GM19240 (cell line): ENCODE results near the gene DSTN.
"Not testable (repeated sequence)": the region's sequence is repeated elsewhere in the genome, so short reads cannot be mapped to it uniquely, and the experiment has no call there.

Experiments
- DNase-seq: peaks from one replicate; pipeline ENCODE4 v3.0.0; 2011; ENCODE audit warnings: low spot score; ENCODE audit not compliant: insufficient read length

Gene DSTN

GRCh38 chr20:17648791-17649730, 79.2 kb downstream of the DSTN start:
- peak; percentile 54 for DNase-seq

GRCh38 chr20:17650301-17651128, 80.6 kb downstream of the DSTN start:
- DNase-seq, result no peak

DNA sequence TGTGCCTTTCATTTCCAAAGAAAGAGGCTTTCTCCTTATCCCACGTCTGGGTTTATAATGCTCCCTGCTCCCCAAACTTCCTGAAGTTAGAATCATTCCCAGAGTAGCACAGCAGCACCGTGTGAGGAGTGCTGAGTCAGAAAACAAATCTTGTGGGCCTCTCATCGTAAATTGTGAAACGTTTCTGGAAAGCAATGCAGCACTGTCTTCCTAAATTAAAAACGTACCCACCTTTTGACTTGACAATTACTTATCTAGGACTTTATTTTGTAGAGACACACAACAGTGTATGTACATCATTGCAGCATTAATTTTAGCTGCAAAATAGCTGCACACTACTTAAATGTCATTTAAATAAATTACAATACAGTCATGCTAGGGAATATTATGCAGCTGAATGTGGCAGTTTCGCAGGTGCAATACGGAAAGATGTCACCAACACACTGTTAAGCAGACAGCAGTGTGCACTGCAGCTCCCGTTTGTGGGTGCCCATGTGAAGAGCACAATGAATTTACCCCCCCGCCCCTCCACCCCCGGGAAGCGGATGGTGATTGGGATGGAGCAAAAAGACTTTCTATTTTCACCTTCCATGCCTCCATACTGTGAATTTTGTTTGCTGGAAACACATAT, 81.4 kb downstream of the DSTN start:
- no peak for DNase-seq

DNA sequence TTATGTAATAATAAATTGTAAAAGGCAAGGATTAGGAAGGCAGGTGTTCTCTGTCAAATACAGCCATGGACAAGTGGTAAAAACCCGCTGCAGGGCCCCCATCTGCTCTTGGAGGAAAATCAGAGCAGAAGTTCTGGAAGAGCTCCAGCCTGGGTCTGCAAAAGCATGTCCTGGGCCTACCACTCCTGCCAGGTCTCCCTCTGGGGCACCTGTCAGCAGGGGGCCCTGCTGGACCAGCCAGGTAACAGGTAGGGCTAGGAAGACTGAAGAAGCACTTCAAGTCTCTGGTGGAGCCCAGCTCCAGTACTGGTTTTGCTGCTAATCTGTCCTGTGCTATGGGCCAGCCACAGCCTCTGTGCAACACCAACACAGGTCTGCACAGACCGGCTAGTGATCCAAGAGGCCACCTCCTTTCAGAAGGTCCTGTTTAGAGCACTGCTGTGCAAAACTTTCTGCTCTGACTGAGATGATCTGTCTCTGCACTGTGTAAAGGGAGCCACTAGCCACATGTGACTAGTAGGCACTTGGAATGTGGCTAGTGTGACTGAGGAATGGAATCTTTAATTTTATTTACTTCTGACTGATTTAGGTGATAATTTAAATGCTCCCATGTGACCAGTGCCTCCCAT, 82.0 kb downstream of the DSTN start:
- no peak for DNase-seq

GRCh38 chr20:17652411-17652810, 82.5 kb downstream of the DSTN start:
- DNase-seq, result no peak

DNA sequence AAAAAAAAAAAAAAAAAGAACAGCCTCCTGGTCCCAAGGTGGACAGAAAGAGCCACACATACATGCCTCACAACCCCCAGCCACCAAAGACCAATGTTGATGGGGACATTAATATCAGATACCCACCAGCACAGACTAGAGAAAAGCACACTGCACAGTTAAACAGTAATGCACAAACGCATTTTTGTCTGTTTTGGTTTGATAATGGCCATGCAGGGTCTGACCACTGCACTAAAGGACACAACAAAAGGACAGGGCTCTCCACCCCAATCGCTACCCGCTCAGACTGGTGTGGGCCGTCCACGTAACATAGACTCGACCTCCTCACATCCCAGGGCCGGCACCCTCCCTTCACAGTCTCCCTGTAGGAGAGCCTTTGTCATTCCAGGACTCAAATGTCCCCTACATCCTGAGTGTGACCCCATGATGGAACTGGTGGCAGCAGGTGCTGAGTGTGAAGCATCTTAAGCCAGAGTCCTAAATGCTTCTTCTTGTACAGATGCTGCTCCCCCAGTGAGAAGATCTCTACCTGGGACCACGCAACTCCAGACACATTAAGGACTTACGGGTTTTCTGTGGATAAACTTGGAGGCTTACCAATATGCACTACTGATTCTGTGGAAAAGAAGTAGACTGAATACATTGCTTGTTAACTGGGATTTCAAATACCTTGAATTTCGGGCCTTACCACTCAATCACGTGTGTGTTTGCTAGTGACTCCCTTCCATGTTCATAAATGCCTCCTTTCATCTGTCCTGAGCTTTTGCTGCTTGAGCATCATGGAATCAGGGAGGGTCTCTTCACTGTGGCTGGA, 84.2 kb downstream of the DSTN start:
- DNase-seq, result no peak

DNA sequence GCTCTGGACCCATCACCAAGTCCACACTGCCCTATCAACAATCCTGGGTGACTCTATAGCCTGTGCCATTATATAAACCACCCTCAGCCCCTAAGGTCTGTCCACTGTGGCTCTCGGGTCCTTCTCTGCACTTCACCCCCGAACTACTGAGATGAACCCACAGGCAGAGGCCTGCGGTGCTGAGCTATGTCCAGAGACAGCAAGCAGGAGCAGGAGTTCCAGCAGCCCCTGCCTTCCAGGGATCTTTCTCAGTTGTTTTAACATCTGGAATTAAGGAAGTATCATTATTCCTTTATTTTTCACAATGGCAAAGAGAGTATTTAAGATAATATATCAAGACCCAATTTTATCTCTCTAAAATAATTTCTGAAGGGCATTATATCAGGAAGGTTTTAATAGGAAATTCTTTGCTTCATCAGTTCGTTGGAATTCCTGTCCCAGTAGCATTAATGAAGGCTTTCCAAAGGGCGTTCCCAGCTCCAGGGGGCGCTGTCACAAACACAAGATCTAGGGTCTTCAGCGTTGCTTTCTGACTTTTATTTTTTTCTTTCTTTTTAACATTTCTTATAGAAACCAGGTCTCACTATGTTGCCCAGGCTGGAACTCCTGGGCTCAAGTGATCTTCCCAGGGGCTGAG, 84.9 kb downstream of the DSTN start:
- DNase-seq, result no peak

- DNase-seq, result no peak
Measured at GRCh38 chr20:17655286-17655651, 85.4 kb downstream of the DSTN start.

GRCh38 chr20:17655865-17656479, 86.1 kb downstream of the DSTN start:
- no peak for DNase-seq

DNA sequence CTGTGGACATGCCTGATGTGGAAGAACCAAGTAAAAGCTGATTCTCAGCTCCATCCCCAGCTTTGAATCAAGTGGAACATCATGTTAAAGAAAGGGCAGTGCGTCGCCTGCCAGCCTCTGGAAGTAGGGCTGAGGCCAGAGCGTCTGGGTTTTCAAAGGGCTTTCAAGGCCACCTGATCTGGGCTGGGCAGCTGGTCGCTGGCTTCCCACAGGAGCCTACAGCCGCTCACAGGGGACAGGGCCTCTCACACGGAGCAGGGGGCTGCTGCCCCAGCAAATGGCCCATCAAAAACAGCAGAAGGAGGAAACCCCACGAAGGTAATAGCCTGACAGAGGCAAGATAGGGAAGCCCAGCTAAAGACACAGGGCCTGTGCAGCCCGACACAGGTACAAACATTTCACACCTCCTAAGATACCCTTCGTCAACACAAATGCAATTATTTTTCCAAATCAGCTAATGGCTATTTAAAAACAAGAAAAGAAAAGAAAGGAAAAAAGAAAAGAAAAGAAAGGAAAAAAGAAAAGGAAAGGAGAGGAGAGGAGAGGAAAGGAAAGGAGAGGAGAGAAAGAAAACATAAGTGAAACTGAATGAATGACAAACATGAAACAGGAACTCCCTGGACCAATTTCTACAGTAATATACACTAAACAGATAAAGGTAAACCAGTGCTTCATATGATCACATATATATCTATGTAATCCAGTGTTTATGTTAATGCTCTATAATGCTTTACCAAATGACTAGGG, 87.4 kb downstream of the DSTN start:
- DNase-seq, result no peak

- DNase-seq, result no peak
Measured at GRCh38 chr20:17657898-17658647, 88.2 kb downstream of the DSTN start.

DNA sequence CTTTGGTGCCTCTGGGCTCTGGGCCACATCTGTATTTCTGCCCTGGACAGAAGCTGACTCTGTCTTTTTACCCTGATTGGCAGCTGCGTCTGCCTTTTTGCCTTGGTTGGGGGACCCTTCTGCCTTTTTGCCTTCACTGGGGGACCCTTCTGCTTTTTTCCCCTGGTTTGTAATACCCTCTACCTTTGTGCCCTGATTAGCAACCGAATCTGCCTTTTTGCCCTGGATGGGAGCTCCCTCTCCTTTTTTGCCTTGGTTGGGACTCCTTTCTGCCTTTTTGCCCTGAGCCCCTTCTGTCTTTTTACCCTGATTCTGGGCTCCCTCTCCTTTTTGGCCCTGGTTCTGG, 88.7 kb downstream of the DSTN start:
- DNase-seq, result no peak

DNA sequence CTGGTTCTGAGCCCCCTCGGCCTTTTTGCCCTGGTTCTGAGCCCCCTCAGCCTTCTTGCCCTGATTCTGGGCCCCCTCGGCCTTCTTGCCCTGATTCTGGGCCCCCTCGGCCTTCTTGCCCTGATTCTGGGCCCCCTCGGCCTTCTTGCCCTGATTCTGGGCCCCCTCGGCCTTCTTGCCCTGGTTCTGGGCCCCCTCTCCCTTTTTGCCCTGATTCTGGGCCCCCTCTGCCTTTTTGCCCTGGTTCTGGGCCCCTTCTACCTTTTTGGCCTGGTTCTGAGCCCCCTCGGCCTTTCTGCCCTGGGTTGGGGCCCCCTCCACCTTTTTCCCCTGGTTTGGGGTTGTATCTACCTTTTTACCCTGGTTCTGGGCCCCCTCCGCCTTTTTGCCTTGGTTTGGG, 89.5 kb downstream of the DSTN start:
- not testable (repeated sequence) for DNase-seq
